Mesendoderm (in vitro differentiated cells): ENCODE results near the gene ST6GAL1.
"Not testable (repeated sequence)": the region's sequence is repeated elsewhere in the genome, so short reads cannot be mapped to it uniquely, and the experiment has no call there.

Experiments used
- DNase-seq: peaks from one replicate; pipeline ENCODE4 v3.0.0; 2013
- H2AK5ac ChIP-seq: 2 replicates; pipeline ENCODE4 v1.6.1; 2013; ENCODE audit warnings: low read length, inconsistent platforms
- H2BK120ac ChIP-seq: 2 replicates; pipeline ENCODE4 v1.6.1; 2013; ENCODE audit warnings: low read depth, mild to moderate bottlenecking, low read length, moderate library complexity, mixed read lengths
- H2BK15ac ChIP-seq: replicated peaks from 2 replicates; pipeline ENCODE4 v1.6.1; 2013; ENCODE audit warnings: low read depth, mild to moderate bottlenecking, moderate library complexity
- H2BK5ac ChIP-seq: 2 replicates; pipeline ENCODE4 v1.6.1; 2013; ENCODE audit warnings: low read length, inconsistent platforms
- H3K18ac ChIP-seq: 2 replicates; pipeline ENCODE4 v1.6.1; 2013; ENCODE audit warnings: mild to moderate bottlenecking, low read length, mixed read lengths
- H3K23ac ChIP-seq: one replicate; pipeline ENCODE4 v1.6.1; 2013; ENCODE audit warnings: low read length
- H3K27ac ChIP-seq: 2 replicates; pipeline ENCODE4 v1.5.1; 2013; ENCODE audit warnings: low read depth, mild to moderate bottlenecking, inconsistent platforms, low read length, moderate library complexity
- H3K27me3 ChIP-seq: 2 replicates; pipeline ENCODE4 v1.6.1; 2013; ENCODE audit warnings: low read length, control low read depth, mild to moderate bottlenecking, inconsistent platforms; ENCODE audit not compliant: insufficient read depth, poor library complexity
- H3K36me3 ChIP-seq: 2 replicates; pipeline ENCODE4 v1.6.1; 2013; ENCODE audit warnings: low read length, inconsistent platforms; ENCODE audit not compliant: control insufficient read depth, insufficient read depth
- H3K4ac ChIP-seq: one replicate; pipeline ENCODE4 v1.6.1; 2013; ENCODE audit warnings: low read depth, mild to moderate bottlenecking, low read length, moderate library complexity
- H3K4me1 ChIP-seq: 2 replicates; pipeline ENCODE4 v1.6.1; 2013; ENCODE audit warnings: low read depth, low read length, inconsistent platforms; ENCODE audit not compliant: control insufficient read depth
- H3K4me2 ChIP-seq: 2 replicates; pipeline ENCODE4 v1.6.1; 2013; ENCODE audit warnings: low read length
- H3K4me3 ChIP-seq: 2 replicates; pipeline ENCODE4 v1.5.1; 2013; ENCODE audit warnings: mild to moderate bottlenecking, low read length
- H3K56ac ChIP-seq: one replicate; pipeline ENCODE4 v1.6.1; 2013; ENCODE audit warnings: low read length
- H3K79me1 ChIP-seq: 2 replicates; pipeline ENCODE4 v1.6.1; 2013; ENCODE audit warnings: low read length, inconsistent platforms
- H3K79me2 ChIP-seq: 2 replicates; pipeline ENCODE4 v1.6.1; 2013; ENCODE audit warnings: mild to moderate bottlenecking, low read length; ENCODE audit not compliant: control insufficient read depth, insufficient read depth
- H3K9ac ChIP-seq: 2 replicates; pipeline ENCODE4 v1.6.1; 2013; ENCODE audit warnings: low read length, inconsistent platforms
- H4K5ac ChIP-seq: one replicate; pipeline ENCODE4 v1.6.1; 2013; ENCODE audit warnings: low read length
- H4K8ac ChIP-seq: one replicate; pipeline ENCODE4 v1.6.1; 2013; ENCODE audit warnings: low read depth, mild to moderate bottlenecking, control low read depth, low read length, moderate library complexity
- WGBS: extraction: QIAGEN DNeasy Blood & Tissue Kit; methylation state at CpG from one replicate; pipeline ENCODE4 v1.1.7; 2013; ENCODE audit warnings: low lambda C conversion rate, missing lambda C conversion rate; ENCODE audit not compliant: insufficient coverage; ENCODE audit errors: extremely low coverage; 5-methylcytosine and 5-hydroxymethylcytosine counted together

Gene ST6GAL1

GRCh38 chr3:186964071-186964470 is 33.7 kb downstream of the ST6GAL1 start:
- peak; percentile 42 for DNase-seq
- WGBS = no CpG with 5 or more reads among the region's 6 CpGs

GRCh38 chr3:186964616-186965015 is 34.3 kb downstream of the ST6GAL1 start:
- no peak overlapping the region for H3K23ac ChIP-seq
- no peak overlapping the region for H2AK5ac ChIP-seq
- peaks cover 9% of the 10 kb centered on the region for H3K79me2 ChIP-seq
- WGBS = no CpG with 5 or more reads among the region's 9 CpGs
- H4K5ac ChIP-seq = no peak overlapping the region
- peak; percentile 83 for DNase-seq
- H4K8ac ChIP-seq = no peak overlapping the region
- H2BK120ac ChIP-seq = peak overlapping the region; percentile 22
- peak overlapping the region; percentile 87 for H3K4ac ChIP-seq
- peak overlapping the region; percentile 89 for H3K18ac ChIP-seq
- peak overlapping the region; percentile 28 for H3K9ac ChIP-seq
- H3K4me3 ChIP-seq = no peak overlapping the region
- no peak overlapping the region for H3K4me2 ChIP-seq
- peak overlapping the region; percentile 87 for H3K27ac ChIP-seq
- no peaks in the 10 kb centered on the region for H3K27me3 ChIP-seq
- peaks cover 19% of the 10 kb centered on the region for H3K79me1 ChIP-seq
- H3K36me3 ChIP-seq = no peaks in the 10 kb centered on the region
- peaks cover 34% of the 10 kb centered on the region for H3K4me1 ChIP-seq
- H3K56ac ChIP-seq = peak overlapping the region; percentile 66
- peak overlapping the region; percentile 7 for H2BK15ac ChIP-seq
- peak overlapping the region; percentile 96 for H2BK5ac ChIP-seq

More at GRCh38 chr3:186964071-186964470, 33.7 kb downstream of the ST6GAL1 start:
- Histone ChIP-seq H3K79me1 (peaks cover 19% of the 10 kb centered on the region), H2BK120ac (peak overlapping the region; percentile 83), H2BK15ac (no peak overlapping the region), H3K79me2 (peaks cover 11% of the 10 kb centered on the region), H3K4ac (peak overlapping the region; percentile 17), H3K27me3 (no peaks in the 10 kb centered on the region), H3K36me3 (no peaks in the 10 kb centered on the region), H2AK5ac (peak overlapping the region; percentile 70), H4K8ac (no peak overlapping the region), H3K4me1 (peaks cover 34% of the 10 kb centered on the region), H4K5ac (no peak overlapping the region), H3K56ac (peak overlapping the region; percentile 87), H3K4me2 (no peak overlapping the region), H2BK5ac (peak overlapping the region; percentile 92), H3K4me3 (no peak overlapping the region), H3K23ac (peak overlapping the region; percentile 1), H3K27ac (peak overlapping the region; percentile 42), H3K9ac (peak overlapping the region; percentile 44), H3K18ac (peak overlapping the region; percentile 19)

GRCh38 chr3:186965141-186965879 is 35.0 kb downstream of the ST6GAL1 start:
- H3K79me1 ChIP-seq = peaks cover 13% of the 10 kb centered on the region
- H2AK5ac ChIP-seq = peak overlapping the region; percentile 99
- no peak overlapping the region for H3K23ac ChIP-seq
- no peaks in the 10 kb centered on the region for H3K36me3 ChIP-seq
- no peak overlapping the region for H3K4me3 ChIP-seq
- peak overlapping the region; percentile 7 for H2BK15ac ChIP-seq
- H3K4me1 ChIP-seq = peaks cover 34% of the 10 kb centered on the region
- H3K27ac ChIP-seq = peak overlapping the region; percentile 87
- H3K27me3 ChIP-seq = no peaks in the 10 kb centered on the region
- H2BK5ac ChIP-seq = peak overlapping the region; percentile 99
- peak overlapping the region; percentile 61 for H4K5ac ChIP-seq
- peak overlapping the region; percentile 22 for H2BK120ac ChIP-seq
- peak overlapping the region; percentile 56 for H3K9ac ChIP-seq
- peak overlapping the region; percentile 27 for H3K4me2 ChIP-seq
- peak overlapping the region; percentile 89 for H3K18ac ChIP-seq
- DNase-seq = peak; percentile 88
- peaks cover 4% of the 10 kb centered on the region for H3K79me2 ChIP-seq
- no CpG with 5 or more reads among the region's 10 CpGs for WGBS
- H3K56ac ChIP-seq = peak overlapping the region; percentile 91
- H3K4ac ChIP-seq = peak overlapping the region; percentile 87
- H4K8ac ChIP-seq = no peak overlapping the region

- no peak overlapping the region for H3K27ac ChIP-seq
- DNase-seq = no peak
- peak overlapping the region; percentile 56 for H3K18ac ChIP-seq
- WGBS = no CpG with 5 or more reads among the region's 6 CpGs
- H4K5ac ChIP-seq = no peak overlapping the region
- H4K8ac ChIP-seq = no peak overlapping the region
- peaks cover 12% of the 10 kb centered on the region for H3K79me1 ChIP-seq
- peak overlapping the region; percentile 41 for H3K4ac ChIP-seq
- no peak overlapping the region for H3K4me3 ChIP-seq
- H3K36me3 ChIP-seq = no peaks in the 10 kb centered on the region
- no peak overlapping the region for H2BK15ac ChIP-seq
- no peak overlapping the region for H3K23ac ChIP-seq
- H3K4me1 ChIP-seq = peaks cover 32% of the 10 kb centered on the region
- peak overlapping the region; percentile 50 for H3K56ac ChIP-seq
- no peak overlapping the region for H3K4me2 ChIP-seq
- peak overlapping the region; percentile 18 for H2BK5ac ChIP-seq
- peak overlapping the region; percentile 55 for H2BK120ac ChIP-seq
- H3K27me3 ChIP-seq = no peaks in the 10 kb centered on the region
- peak overlapping the region; percentile 59 for H2AK5ac ChIP-seq
- H3K79me2 ChIP-seq = peaks cover under 1% of the 10 kb centered on the region
- no peak overlapping the region for H3K9ac ChIP-seq
Observed at GRCh38 chr3:186966406-186966805, 36.1 kb downstream of the ST6GAL1 start.

- Histone ChIP-seq H3K9ac (peak overlapping the region; percentile 41), H3K56ac (peak overlapping the region; percentile 74), H3K27ac (peak overlapping the region; percentile 43), H2AK5ac (peak overlapping the region; percentile 65), H3K23ac (peak overlapping the region; percentile 75), H3K4me1 (peaks cover 25% of the 10 kb centered on the region), H2BK5ac (peak overlapping the region; percentile 79)
- H3K36me3 ChIP-seq, H2BK120ac ChIP-seq, H3K4ac ChIP-seq, H3K4me3 ChIP-seq, H4K8ac ChIP-seq, H2BK15ac ChIP-seq, H4K5ac ChIP-seq, H3K18ac ChIP-seq, H3K27me3 ChIP-seq, H3K79me2 ChIP-seq, DNase-seq, H3K4me2 ChIP-seq, H3K79me1 ChIP-seq: not testable (repeated sequence)
- no CpG with 5 or more reads among the region's 11 CpGs for WGBS
Observed at GRCh38 chr3:186967236-186967635, 36.9 kb downstream of the ST6GAL1 start.
